K562 (cell line): ENCODE data around the gene SRGAP3. TPM values are rescaled to one million over a fixed set of nuclear protein-coding genes. Genes with fewer than 3 reads are reported as not detected.
A peak's percentile ranks its signal among the peaks of the same experiment; 100 is the strongest.

ENCODE experiments used
- ATAC-seq: fragments of 200-7000 bp; cut with Tn5 transposase; 3 replicates; pipeline ENCODE4 v1.9.1; 2020; ENCODE audit warnings: moderate library complexity
- BruUV-seq: library from RNA; stranded (reverse); fragments of 400-500 nt; replicated peaks from 2 replicates; lab custom pipeline; 2021; lab: Mats Ljungman, UMichigan
- CTCF ChIA-PET: fragments of 300-600 bp; formaldehyde crosslinking; extraction: SDS; loops from one replicate; lab custom pipeline; 2021; ENCODE audit warnings: low intra/inter-chr PET ratio; lab: Yijun Ruan, JAX
- POLR2A ChIA-PET: fragments of 300-600, 350-650 bp; sonication (Branson Sonifier 250); formaldehyde crosslinking; extraction: SDS; loops from one replicate; lab custom pipeline; 2021; ENCODE audit warnings: antibody characterized with exemption, inconsistent platforms; lab: Yijun Ruan, JAX
- DNase-seq, 4 experiments: peaks; one replicate each; pipeline versions ENCODE4 v3.0.0 to v3.0.0-alpha.2; 2011 to 2018; ENCODE audit warnings: low spot score in 3 of 4, mixed read lengths in 3 of 4; ENCODE audit errors: extremely low read depth in 1 of 4
- FAIRE-seq: peaks from 2 replicates; lab custom pipeline; 2011; peaks lifted over from hg19 to GRCh38; lab: Jason Lieb, UNC
- H2AFZ ChIP-seq: 2 replicates; pipeline ENCODE4 v1.6.0; 2011; ENCODE audit warnings: low read depth, low read length, control low read depth, inconsistent platforms
- H3K27ac ChIP-seq: fragments of 200-600 bp; 3 replicates; pipeline ENCODE4 v1.8.0; 2011; ENCODE audit warnings: low read depth, mild to moderate bottlenecking, control low read depth, inconsistent platforms, low read length, moderate library complexity, mixed read lengths; ENCODE audit errors: extremely low read depth
- H3K27me3 ChIP-seq, 2 experiments: fragments of 300-600 bp in 1 of 2; 2 replicates in 1 of 2; 3 replicates in 1 of 2; pipeline versions ENCODE4 v1.6.0 to v1.8.0; 2011; ENCODE audit warnings: inconsistent platforms in 2 of 2, low read length in 2 of 2, mild to moderate bottlenecking in 1 of 2, mixed read lengths in 1 of 2, moderate library complexity in 1 of 2; ENCODE audit not compliant: control insufficient read depth in 2 of 2, insufficient read depth in 2 of 2
- H3K36me3 ChIP-seq: fragments of 300-600 bp; 3 replicates; pipeline ENCODE4 v1.8.0; 2011; ENCODE audit warnings: mild to moderate bottlenecking, low read length, inconsistent platforms; ENCODE audit not compliant: control insufficient read depth, insufficient read depth
- H3K4me1 ChIP-seq, 2 experiments: fragments of 200-600 bp in 1 of 2; replicated peaks in 1 of 2; 2 replicates in 1 of 2; 3 replicates in 1 of 2; pipeline versions ENCODE4 v1.5.1 to v1.8.0; 2011; ENCODE audit warnings: inconsistent platforms in 2 of 2, low read length in 2 of 2, mild to moderate bottlenecking in 1 of 2, mixed read lengths in 1 of 2, moderate library complexity in 1 of 2; ENCODE audit not compliant: control insufficient read depth in 2 of 2, insufficient read depth in 2 of 2
- H3K4me2 ChIP-seq: 2 replicates; pipeline ENCODE4 v1.6.1; 2011; ENCODE audit warnings: low read length, control low read depth, inconsistent platforms, mixed read lengths; ENCODE audit not compliant: insufficient read depth
- H3K4me3 ChIP-seq: fragments of 200-600 bp; sonication (generic), shearing (Covaris generic); 2 replicates; pipeline ENCODE4 v1.5.1; 2016; ENCODE audit warnings: control low read depth, inconsistent platforms
- H3K79me2 ChIP-seq: fragments of 200-600 bp; 3 replicates; pipeline ENCODE4 v1.8.0; 2011; ENCODE audit warnings: low read length, inconsistent platforms; ENCODE audit not compliant: control insufficient read depth, insufficient read depth
- H3K9ac ChIP-seq, 2 experiments: 2 replicates each; pipeline versions ENCODE4 v1.6.0 to v1.6.1; 2011; ENCODE audit warnings: low read depth in 2 of 2, low read length in 2 of 2, control low read depth in 1 of 2, inconsistent platforms in 1 of 2, mild to moderate bottlenecking in 1 of 2, mixed read lengths in 1 of 2; ENCODE audit not compliant: insufficient read depth in 1 of 2
- H3K9me1 ChIP-seq: one replicate; pipeline ENCODE4 v1.6.0; 2011; ENCODE audit warnings: inconsistent platforms, mild to moderate bottlenecking, low read length, moderate library complexity; ENCODE audit not compliant: control insufficient read depth, insufficient read depth
- H3K9me3 ChIP-seq: replicated peaks from 2 replicates; pipeline ENCODE4 v1.5.1; 2011; ENCODE audit warnings: low read depth, low read length, inconsistent platforms; ENCODE audit not compliant: control insufficient read depth, insufficient read depth
- H4K20me1 ChIP-seq: replicated peaks from 2 replicates; pipeline ENCODE4 v1.6.1; 2011; ENCODE audit warnings: low read length, inconsistent platforms, mixed read lengths; ENCODE audit not compliant: control insufficient read depth, insufficient read depth
- CEBPG ChIP-seq, 3 experiments: fragments of 200-800 bp in 1 of 3; sonication (Bioruptor generic) in 1 of 3; sonication (generic) in 1 of 3; formaldehyde crosslinking in 1 of 3; IDR thresholded peaks in 2 of 3; conservative IDR thresholded peaks in 1 of 3; 2 replicates each; pipeline versions ENCODE4 v1.6.1 to v1.8.0; 2016 to 2022; ENCODE audit warnings: missing compliant biosample characterization in 2 of 3, missing genetic modification characterization in 2 of 3, mild to moderate bottlenecking in 1 of 3, missing genetic modification reagents in 1 of 3
- CREM ChIP-seq: IDR thresholded peaks from 2 replicates; pipeline ENCODE4 v1.6.1; 2014; ENCODE audit warnings: antibody characterized with exemption, low read depth
- FOXJ3 ChIP-seq: sonication (generic); formaldehyde crosslinking; IDR thresholded peaks from 2 replicates; pipeline ENCODE4 v1.4.0; 2020; ENCODE audit warnings: mild to moderate bottlenecking, missing genetic modification reagents
- PHF21A ChIP-seq: fragments of 450-650 bp; IDR thresholded peaks from 2 replicates; pipeline ENCODE4 v1.6.1; 2017; ENCODE audit warnings: low read depth, borderline replicate concordance
- RFX1 ChIP-seq: fragments of 450-650 bp; IDR thresholded peaks from 2 replicates; pipeline ENCODE4 v1.6.1; 2016; ENCODE audit warnings: mild to moderate bottlenecking, moderate library complexity
- TCF7L2 ChIP-seq: fragments of 150-350 bp; IDR thresholded peaks from 2 replicates; pipeline ENCODE4 v1.6.1; 2016; ENCODE audit warnings: low read depth, mild to moderate bottlenecking, low read length, moderate library complexity
- ZNF282 ChIP-seq: sonication (generic); formaldehyde crosslinking; IDR thresholded peaks from 2 replicates; pipeline ENCODE4 v1.8.1; 2023; ENCODE audit warnings: missing genetic modification reagents
- ZNF77 ChIP-seq: fragments of 250-450 bp; sonication (Bioruptor Pico); IDR thresholded peaks from 2 replicates; pipeline ENCODE4 v1.5.0; 2020
- WGBS: fragments of 100-300 bp; shearing (Covaris generic); methylation state at CpG from one replicate; pipeline ENCODE4 v1.1.6; 2016; ENCODE audit warnings: low coverage, mixed read lengths; ENCODE audit not compliant: insufficient coverage; ENCODE audit errors: missing lambda C conversion rate; 5-methylcytosine and 5-hydroxymethylcytosine counted together
- in situ Hi-C: fragments of 300-500 bp; cut with MboI; formaldehyde crosslinking; loops from 4 replicates; pipeline ENCODE4 v1.15.0; 2018; ENCODE audit warnings: inconsistent platforms, mixed read lengths
- intact Hi-C: fragments of 100-400 bp; cut with micrococcal nuclease; formaldehyde crosslinking; loops from 2 replicates; pipeline ENCODE4 v1.14.2; 2022
- polyA plus RNA-seq, 8 experiments: library from polyadenylated mRNA; depleted of rRNA in 4 of 8; stranded (reverse) in 5 of 8; unstranded in 3 of 8; fragments of >200 nt; fragmentation: Nextera tagmentation in 2 of 8; fragmentation: Illumina TruSeq in 1 of 8; extraction: Ambion mirVana in 2 of 8; extraction: Trizol in 1 of 8; gene quantifications; 2 replicates each; pipeline versions ENCODE4 v1.2.1 to v1.2.3, GENCODE V29; 2011 to 2014; ENCODE audit warnings: inconsistent platforms in 1 of 8, missing spikeins in 1 of 8
- total RNA-seq, 7 experiments: library from RNA; depleted of rRNA in 6 of 7; stranded (reverse); fragments of >200 nt in 6 of 7; fragmentation: Illumina TruSeq in 2 of 7; extraction: Trizol in 2 of 7; gene quantifications; 2 replicates each; pipeline versions ENCODE4 v1.2.1 to v1.2.3, GENCODE V29; 2011 to 2021; ENCODE audit warnings: low replicate concordance in 1 of 7
- TF ChIP-seq, protein P1 (sequence below), 3 experiments: IDR thresholded peaks in 2 of 3; conservative IDR thresholded peaks in 1 of 3; 2 replicates each; pipeline ENCODE4 v1.5.1; 2011 to 2012; ENCODE audit warnings: low read length in 3 of 3, mild to moderate bottlenecking in 3 of 3, control low read depth in 2 of 3, improper control_type of control experiment in 1 of 3, inconsistent platforms in 1 of 3, low read depth in 1 of 3, mixed read lengths in 1 of 3, moderate library complexity in 1 of 3; ENCODE audit not compliant: insufficient read depth in 2 of 3
- TF ChIP-seq, protein P2 (sequence below): sonication (generic); formaldehyde crosslinking; IDR thresholded peaks from 2 replicates; pipeline ENCODE4 v1.8.0; 2022; ENCODE audit warnings: mild to moderate bottlenecking, missing genetic modification reagents
- TF ChIP-seq, protein P3 (sequence below): fragments of 200-800 bp; sonication (Bioruptor generic); IDR thresholded peaks from 2 replicates; pipeline ENCODE4 v1.6.1; 2017; ENCODE audit warnings: missing genetic modification characterization, missing compliant biosample characterization

The SRGAP3 gene
- total and polyA plus RNA-seq, 9 of the 15 experiments (the other 6 are each of a cell fraction or from before 2014, with no cell fraction given), result 0.11 to 0.85 (median 0.35) TPM; not detected in 2

DNA sequence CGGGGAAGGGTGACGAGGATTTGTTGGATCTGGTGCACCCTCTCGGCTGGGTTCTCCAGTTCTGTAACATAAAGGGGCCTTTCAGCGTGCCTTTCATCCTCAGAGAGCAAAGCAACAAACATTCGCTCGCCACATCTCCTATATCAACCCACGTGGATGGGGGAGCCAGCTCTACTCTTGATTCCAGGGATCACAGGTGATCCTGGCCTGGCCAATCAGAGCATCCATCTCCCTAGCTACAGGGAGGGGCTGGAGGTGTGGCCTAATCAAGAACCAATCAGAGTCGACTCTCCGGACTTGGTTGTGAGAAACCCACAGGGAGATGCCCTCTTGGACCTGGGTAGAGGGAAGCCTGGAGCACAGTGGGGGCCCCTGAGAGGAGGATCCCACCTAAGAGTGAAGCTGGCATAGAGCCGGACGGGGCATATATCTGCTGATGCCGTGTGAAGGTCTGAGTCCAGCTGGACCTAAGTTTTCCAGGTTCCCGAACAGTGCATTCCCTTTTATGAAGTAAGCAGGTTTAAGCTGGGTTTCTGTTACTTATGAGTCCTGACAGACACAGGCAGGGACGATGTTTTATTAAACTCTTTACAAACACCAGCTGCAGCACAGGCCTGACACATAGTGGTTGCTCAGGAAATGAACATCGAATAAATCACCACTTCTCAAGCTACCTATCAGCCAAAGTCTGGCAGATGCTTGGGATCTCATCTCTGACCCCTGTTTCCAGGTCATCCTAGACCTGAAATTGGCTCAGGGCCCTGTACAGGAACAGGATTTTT, 235.5 kb downstream of the SRGAP3 start:
- CTCF ChIA-PET, result no interaction called here
- TF ChIP-seq CEBPG (CRISPR knock-in tag; IDR thresholded peaks at IDR 0.05) (no peak), CEBPG (tag; conservative IDR thresholded peaks at IDR 0.05 in 1 of 2, IDR thresholded peaks at IDR 0.05 in 1 of 2) (no peak), TCF7L2 (no peak), PHF21A (no peak), CREM (no peak), ZNF77 (CRISPR knock-in tag) (no peak), RFX1 (peak; percentile 14; the same call in 1 of the 2 replicates), FOXJ3 (CRISPR knock-in tag) (no peak), ZNF282 (CRISPR knock-in tag) (no peak)
- TF ChIP-seq, protein P1, sequence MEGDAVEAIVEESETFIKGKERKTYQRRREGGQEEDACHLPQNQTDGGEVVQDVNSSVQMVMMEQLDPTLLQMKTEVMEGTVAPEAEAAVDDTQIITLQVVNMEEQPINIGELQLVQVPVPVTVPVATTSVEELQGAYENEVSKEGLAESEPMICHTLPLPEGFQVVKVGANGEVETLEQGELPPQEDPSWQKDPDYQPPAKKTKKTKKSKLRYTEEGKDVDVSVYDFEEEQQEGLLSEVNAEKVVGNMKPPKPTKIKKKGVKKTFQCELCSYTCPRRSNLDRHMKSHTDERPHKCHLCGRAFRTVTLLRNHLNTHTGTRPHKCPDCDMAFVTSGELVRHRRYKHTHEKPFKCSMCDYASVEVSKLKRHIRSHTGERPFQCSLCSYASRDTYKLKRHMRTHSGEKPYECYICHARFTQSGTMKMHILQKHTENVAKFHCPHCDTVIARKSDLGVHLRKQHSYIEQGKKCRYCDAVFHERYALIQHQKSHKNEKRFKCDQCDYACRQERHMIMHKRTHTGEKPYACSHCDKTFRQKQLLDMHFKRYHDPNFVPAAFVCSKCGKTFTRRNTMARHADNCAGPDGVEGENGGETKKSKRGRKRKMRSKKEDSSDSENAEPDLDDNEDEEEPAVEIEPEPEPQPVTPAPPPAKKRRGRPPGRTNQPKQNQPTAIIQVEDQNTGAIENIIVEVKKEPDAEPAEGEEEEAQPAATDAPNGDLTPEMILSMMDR (IDR thresholded peaks at IDR 0.05 in 2 of 3, conservative IDR thresholded peaks at IDR 0.05 in 1 of 3; ENCODE audit: insufficient read depth in 2 of 3, low read depth in 1 of 3, low read length in 3 of 3), result 0 out of 6 replicates have a peak, but pooled peaks of 2 of the 3 experiments have one; percentile 5 to 10
- TF ChIP-seq, protein P2, sequence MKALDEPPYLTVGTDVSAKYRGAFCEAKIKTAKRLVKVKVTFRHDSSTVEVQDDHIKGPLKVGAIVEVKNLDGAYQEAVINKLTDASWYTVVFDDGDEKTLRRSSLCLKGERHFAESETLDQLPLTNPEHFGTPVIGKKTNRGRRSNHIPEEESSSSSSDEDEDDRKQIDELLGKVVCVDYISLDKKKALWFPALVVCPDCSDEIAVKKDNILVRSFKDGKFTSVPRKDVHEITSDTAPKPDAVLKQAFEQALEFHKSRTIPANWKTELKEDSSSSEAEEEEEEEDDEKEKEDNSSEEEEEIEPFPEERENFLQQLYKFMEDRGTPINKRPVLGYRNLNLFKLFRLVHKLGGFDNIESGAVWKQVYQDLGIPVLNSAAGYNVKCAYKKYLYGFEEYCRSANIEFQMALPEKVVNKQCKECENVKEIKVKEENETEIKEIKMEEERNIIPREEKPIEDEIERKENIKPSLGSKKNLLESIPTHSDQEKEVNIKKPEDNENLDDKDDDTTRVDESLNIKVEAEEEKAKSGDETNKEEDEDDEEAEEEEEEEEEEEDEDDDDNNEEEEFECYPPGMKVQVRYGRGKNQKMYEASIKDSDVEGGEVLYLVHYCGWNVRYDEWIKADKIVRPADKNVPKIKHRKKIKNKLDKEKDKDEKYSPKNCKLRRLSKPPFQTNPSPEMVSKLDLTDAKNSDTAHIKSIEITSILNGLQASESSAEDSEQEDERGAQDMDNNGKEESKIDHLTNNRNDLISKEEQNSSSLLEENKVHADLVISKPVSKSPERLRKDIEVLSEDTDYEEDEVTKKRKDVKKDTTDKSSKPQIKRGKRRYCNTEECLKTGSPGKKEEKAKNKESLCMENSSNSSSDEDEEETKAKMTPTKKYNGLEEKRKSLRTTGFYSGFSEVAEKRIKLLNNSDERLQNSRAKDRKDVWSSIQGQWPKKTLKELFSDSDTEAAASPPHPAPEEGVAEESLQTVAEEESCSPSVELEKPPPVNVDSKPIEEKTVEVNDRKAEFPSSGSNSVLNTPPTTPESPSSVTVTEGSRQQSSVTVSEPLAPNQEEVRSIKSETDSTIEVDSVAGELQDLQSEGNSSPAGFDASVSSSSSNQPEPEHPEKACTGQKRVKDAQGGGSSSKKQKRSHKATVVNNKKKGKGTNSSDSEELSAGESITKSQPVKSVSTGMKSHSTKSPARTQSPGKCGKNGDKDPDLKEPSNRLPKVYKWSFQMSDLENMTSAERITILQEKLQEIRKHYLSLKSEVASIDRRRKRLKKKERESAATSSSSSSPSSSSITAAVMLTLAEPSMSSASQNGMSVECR, result no peak
- TF ChIP-seq, protein P3, sequence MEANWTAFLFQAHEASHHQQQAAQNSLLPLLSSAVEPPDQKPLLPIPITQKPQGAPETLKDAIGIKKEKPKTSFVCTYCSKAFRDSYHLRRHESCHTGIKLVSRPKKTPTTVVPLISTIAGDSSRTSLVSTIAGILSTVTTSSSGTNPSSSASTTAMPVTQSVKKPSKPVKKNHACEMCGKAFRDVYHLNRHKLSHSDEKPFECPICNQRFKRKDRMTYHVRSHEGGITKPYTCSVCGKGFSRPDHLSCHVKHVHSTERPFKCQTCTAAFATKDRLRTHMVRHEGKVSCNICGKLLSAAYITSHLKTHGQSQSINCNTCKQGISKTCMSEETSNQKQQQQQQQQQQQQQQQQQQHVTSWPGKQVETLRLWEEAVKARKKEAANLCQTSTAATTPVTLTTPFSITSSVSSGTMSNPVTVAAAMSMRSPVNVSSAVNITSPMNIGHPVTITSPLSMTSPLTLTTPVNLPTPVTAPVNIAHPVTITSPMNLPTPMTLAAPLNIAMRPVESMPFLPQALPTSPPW (CRISPR knock-in tag), result no peak

More for the DNA sequence above, 235.5 kb downstream of the SRGAP3 start:
- no peaks in the 10 kb centered on the region for H3K9me3 ChIP-seq
- POLR2A ChIA-PET, result interaction anchor here (1.0 to 1.2 kb wide), 2 partner anchors 11 to 15 kb away, joined by 3 to 4 read pairs; no protein-coding TSS in a partner anchor
- no peaks in the 10 kb centered on the region for H3K36me3 ChIP-seq
- H3K4me3 ChIP-seq, result no peak overlapping the region
- no peak overlapping the region for H3K4me2 ChIP-seq
- no peaks in the 10 kb centered on the region for H4K20me1 ChIP-seq
- intact Hi-C loops, result loop anchor here (1.0 kb wide), 1 partner anchor 12 kb away; no protein-coding TSS in a partner anchor
- peak; percentile 83 for ATAC-seq
- H3K79me2 ChIP-seq, result no peaks in the 10 kb centered on the region
- H3K4me1 ChIP-seq, result no peaks in the 10 kb centered on the region
- no peak overlapping the region for H3K9ac ChIP-seq
- in situ Hi-C loops, result no loop called here
- peak; percentile 8 to 80 (median 59) for DNase-seq
- 4% methylated on average over 15 of the region's 15 CpGs for WGBS
- H3K27me3 ChIP-seq, result peaks cover 8 to 21% of the 10 kb centered on the region in 2 experiments; a peak in 4 of 5 replicates
- no peak for FAIRE-seq
- no peak overlapping the region for H3K27ac ChIP-seq
- H2AFZ ChIP-seq, result no peak overlapping the region
- BruUV-seq, result no TSS peak
- no peaks in the 10 kb centered on the region for H3K9me1 ChIP-seq
